Osteoblast (primary cell): ENCODE measurements around the gene TLE2. TPM values are rescaled to one million over a fixed set of nuclear protein-coding genes. Genes with fewer than 3 reads are reported as not detected.
A peak's percentile ranks its signal among the peaks of the same experiment; 100 is the strongest.

Source experiments
- DNase-seq: peaks from one replicate; pipeline ENCODE4 v3.0.0; 2011; ENCODE audit warnings: low spot score, mixed read lengths; ENCODE audit not compliant: insufficient read length; ENCODE audit errors: missing footprints
- H2AFZ ChIP-seq: 2 replicates; pipeline ENCODE4 v1.6.0; 2011; ENCODE audit warnings: mild to moderate bottlenecking, low read length
- H3K27ac ChIP-seq: 2 replicates; pipeline ENCODE4 v1.5.1; 2011; ENCODE audit warnings: mild to moderate bottlenecking, low read depth, low read length, moderate library complexity
- H3K27me3 ChIP-seq: 2 replicates; pipeline ENCODE4 v1.6.0; 2012; ENCODE audit warnings: mild to moderate bottlenecking, control low read depth, inconsistent platforms, low read length, moderate library complexity; ENCODE audit not compliant: insufficient read depth
- H3K36me3 ChIP-seq: 2 replicates; pipeline ENCODE4 v1.5.1; 2011; ENCODE audit warnings: mild to moderate bottlenecking, low read length, control low read depth, moderate library complexity; ENCODE audit not compliant: insufficient read depth
- H3K4me1 ChIP-seq: 2 replicates; pipeline ENCODE4 v1.5.1; 2011; ENCODE audit warnings: mild to moderate bottlenecking, low read length, control low read depth, moderate library complexity; ENCODE audit not compliant: insufficient read depth
- H3K4me2 ChIP-seq: 2 replicates; pipeline ENCODE4 v1.6.0; 2011; ENCODE audit warnings: mild to moderate bottlenecking, low read length; ENCODE audit not compliant: insufficient read depth
- H3K4me3 ChIP-seq: fragments of 200-600 bp; sonication (generic); 3 replicates; pipeline ENCODE4 v1.5.1; 2012; ENCODE audit warnings: mild to moderate bottlenecking, low read length, inconsistent platforms; ENCODE audit not compliant: insufficient read depth
- H3K79me2 ChIP-seq: 2 replicates; pipeline ENCODE4 v1.6.0; 2012; ENCODE audit warnings: mild to moderate bottlenecking, low read length, control low read depth, inconsistent platforms; ENCODE audit not compliant: insufficient read depth
- H3K9me3 ChIP-seq: 2 replicates; pipeline ENCODE4 v1.5.1; 2011; ENCODE audit warnings: low read depth, low read length, control low read depth
- H4K20me1 ChIP-seq: 2 replicates; pipeline ENCODE4 v1.6.0; 2012; ENCODE audit warnings: mild to moderate bottlenecking, low read length, control low read depth; ENCODE audit not compliant: insufficient read depth
- total RNA-seq: library from RNA; depleted of rRNA; stranded (reverse); fragments of >200 nt; gene quantifications from 2 replicates; pipeline ENCODE4 v1.2.3, GENCODE V29; 2012
- TF ChIP-seq, protein P1 (sequence below): IDR thresholded peaks from 2 replicates; pipeline ENCODE4 v1.5.1; 2011; ENCODE audit warnings: mild to moderate bottlenecking, low read depth, low read length, moderate library complexity; ENCODE audit errors: extremely low read depth

TLE2 gene
- total RNA-seq, 1 donor: 5.1 TPM

DNA sequence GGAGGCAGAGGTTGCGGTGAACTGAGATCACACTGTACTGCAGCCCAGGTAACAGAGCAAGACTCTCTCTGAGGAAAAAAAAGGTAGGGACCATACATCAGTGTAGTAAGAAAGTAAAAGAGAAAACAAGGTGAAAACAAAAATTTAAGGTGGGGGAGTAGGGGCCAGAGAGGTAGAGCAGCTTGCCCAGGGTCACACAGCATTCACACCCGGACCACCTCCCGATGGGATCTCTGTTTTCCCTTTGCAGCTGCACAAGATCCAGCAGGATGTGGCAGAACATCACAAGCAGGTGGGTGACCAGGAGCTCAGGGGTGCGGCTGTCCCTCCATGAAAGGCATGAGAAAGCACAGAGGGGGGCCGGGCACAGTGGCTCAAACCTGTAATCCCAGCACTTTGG, 47.2 kb downstream of the TLE2 start:
- no peaks in the 10 kb centered on the region for H3K36me3 ChIP-seq
- H3K9me3 ChIP-seq: no peaks in the 10 kb centered on the region
- no peak overlapping the region for H3K4me3 ChIP-seq
- DNase-seq: peak; percentile 72
- no peak overlapping the region for H3K27ac ChIP-seq
- H4K20me1 ChIP-seq: no peaks in the 10 kb centered on the region
- no peak overlapping the region for H2AFZ ChIP-seq
- no peak overlapping the region for H3K4me2 ChIP-seq
- TF ChIP-seq, protein P1, sequence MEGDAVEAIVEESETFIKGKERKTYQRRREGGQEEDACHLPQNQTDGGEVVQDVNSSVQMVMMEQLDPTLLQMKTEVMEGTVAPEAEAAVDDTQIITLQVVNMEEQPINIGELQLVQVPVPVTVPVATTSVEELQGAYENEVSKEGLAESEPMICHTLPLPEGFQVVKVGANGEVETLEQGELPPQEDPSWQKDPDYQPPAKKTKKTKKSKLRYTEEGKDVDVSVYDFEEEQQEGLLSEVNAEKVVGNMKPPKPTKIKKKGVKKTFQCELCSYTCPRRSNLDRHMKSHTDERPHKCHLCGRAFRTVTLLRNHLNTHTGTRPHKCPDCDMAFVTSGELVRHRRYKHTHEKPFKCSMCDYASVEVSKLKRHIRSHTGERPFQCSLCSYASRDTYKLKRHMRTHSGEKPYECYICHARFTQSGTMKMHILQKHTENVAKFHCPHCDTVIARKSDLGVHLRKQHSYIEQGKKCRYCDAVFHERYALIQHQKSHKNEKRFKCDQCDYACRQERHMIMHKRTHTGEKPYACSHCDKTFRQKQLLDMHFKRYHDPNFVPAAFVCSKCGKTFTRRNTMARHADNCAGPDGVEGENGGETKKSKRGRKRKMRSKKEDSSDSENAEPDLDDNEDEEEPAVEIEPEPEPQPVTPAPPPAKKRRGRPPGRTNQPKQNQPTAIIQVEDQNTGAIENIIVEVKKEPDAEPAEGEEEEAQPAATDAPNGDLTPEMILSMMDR: no peak
- H3K4me1 ChIP-seq: peaks cover 23% of the 10 kb centered on the region
- no peaks in the 10 kb centered on the region for H3K79me2 ChIP-seq
- H3K27me3 ChIP-seq: peaks cover 4% of the 10 kb centered on the region

DNA sequence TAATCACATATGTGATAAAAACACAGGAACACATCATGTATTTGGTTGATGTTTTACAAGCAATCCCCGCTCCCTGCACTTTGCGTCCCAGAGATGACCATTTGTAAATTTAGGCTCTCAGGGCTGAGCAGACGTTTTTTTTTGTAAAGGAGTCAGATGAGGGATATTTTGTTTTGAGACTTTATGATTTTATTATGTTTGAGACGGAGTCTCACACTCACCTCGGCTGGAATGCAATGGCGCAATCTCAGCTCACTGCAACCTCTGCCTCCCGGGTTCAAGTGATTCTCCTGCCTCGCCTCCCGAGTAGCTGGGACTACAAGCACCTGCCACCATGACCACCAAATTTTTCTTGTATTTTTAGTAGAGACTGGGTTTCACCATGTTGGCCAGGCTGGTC, 50.3 kb downstream of the TLE2 start:
- Histone ChIP-seq H3K79me2 (no peaks in the 10 kb centered on the region), H2AFZ (no peak overlapping the region)
- DNase-seq: no peak

DNA sequence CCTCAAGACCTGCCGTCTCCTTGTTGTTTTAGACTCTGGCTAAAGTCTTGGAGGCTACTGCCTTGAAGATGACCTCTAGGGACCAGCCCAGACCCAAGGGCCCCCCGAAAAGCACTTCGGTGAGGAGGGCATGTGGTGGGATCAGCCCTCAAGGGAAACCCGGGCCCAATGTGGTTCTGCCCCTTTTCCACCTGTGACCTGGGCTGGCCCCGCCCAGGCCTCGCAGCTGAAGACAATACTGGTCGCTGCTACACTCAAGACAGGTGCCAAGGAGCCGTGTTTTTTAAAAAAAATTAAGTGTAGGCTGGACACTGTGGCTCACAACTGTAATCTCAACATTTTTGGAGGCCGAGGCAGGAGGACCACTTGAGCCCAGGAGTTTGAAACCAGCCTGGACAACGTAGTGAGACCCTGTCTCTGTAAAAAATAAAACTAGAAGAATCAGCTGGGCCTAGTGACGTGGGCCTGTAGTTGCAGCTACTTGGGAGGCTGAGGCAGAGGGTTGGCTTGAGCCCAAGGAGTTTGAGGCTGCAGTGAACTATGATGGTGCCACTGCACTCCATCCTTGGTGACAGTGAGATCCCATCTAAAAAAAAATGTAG, 50.8 kb downstream of the TLE2 start:
- Histone ChIP-seq H3K4me3 (no peak overlapping the region), H3K4me2 (no peak overlapping the region), H3K27me3 (no peaks in the 10 kb centered on the region), H3K9me3 (no peaks in the 10 kb centered on the region), H3K4me1 (peaks cover 19% of the 10 kb centered on the region), H3K79me2 (no peaks in the 10 kb centered on the region), H4K20me1 (no peaks in the 10 kb centered on the region), H3K36me3 (no peaks in the 10 kb centered on the region), H3K27ac (no peak overlapping the region), H2AFZ (no peak overlapping the region)
- peak; percentile 29 for DNase-seq
- TF ChIP-seq, protein P1: no peak

More for the DNA sequence above, 50.3 kb downstream of the TLE2 start:
- H3K36me3 ChIP-seq: no peaks in the 10 kb centered on the region
- peaks cover 24% of the 10 kb centered on the region for H3K4me1 ChIP-seq
- no peak overlapping the region for H3K4me2 ChIP-seq
- no peak overlapping the region for H3K27ac ChIP-seq
- no peaks in the 10 kb centered on the region for H4K20me1 ChIP-seq
- no peaks in the 10 kb centered on the region for H3K9me3 ChIP-seq
- no peak overlapping the region for H3K4me3 ChIP-seq
- no peaks in the 10 kb centered on the region for H3K27me3 ChIP-seq
- TF ChIP-seq, protein P1: no peak

DNA sequence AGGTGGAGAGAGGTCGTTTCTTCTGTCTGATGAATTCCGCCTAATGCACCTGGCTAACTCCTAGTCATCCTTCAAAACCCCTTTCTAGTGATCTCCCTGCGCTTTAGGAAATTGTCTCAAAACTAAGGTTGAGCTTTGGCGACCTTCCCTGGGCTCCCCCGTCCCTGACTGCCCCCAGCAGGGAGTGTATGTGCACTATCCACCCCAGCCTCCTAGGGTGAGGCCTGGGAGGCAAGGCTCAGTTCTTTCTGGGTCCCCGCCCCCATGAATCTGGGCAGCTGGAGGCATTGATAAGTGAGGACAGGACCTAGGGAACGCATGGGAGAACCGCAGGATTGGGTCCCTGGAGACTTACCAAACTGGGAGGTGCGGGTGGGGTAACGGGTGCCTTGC, 51.3 kb downstream of the TLE2 start:
- no peaks in the 10 kb centered on the region for H3K27me3 ChIP-seq
- H3K9me3 ChIP-seq: no peaks in the 10 kb centered on the region
- DNase-seq: no peak
- no peaks in the 10 kb centered on the region for H3K36me3 ChIP-seq
- H3K4me3 ChIP-seq: no peak overlapping the region
- TF ChIP-seq, protein P1: no peak
- no peak overlapping the region for H3K4me2 ChIP-seq
- no peak overlapping the region for H2AFZ ChIP-seq
- H4K20me1 ChIP-seq: no peaks in the 10 kb centered on the region
- no peak overlapping the region for H3K27ac ChIP-seq
- H3K4me1 ChIP-seq: peaks cover 14% of the 10 kb centered on the region
- no peaks in the 10 kb centered on the region for H3K79me2 ChIP-seq
